ENCODE data around the gene DCTPP1.

GRCh38 chr16:30375864-30376263, 54.0 kb downstream of the DCTPP1 start:
- TF ChIP-seq CTCF (IDR thresholded peaks at IDR 0.05) (no peak), POLR2A (IDR thresholded peaks at IDR 0.05) (no peak)
